Measurements from ENCODE around the gene UBR2.

UBR2 gene

GRCh38 chr6:42692137-42692911 lies 128.5 kb downstream of the UBR2 start:
- no peak overlapping the region for H3K4me3 ChIP-seq (ENCODE audit: low read depth, low read length)
- no peaks in the 10 kb centered on the region for H3K9me3 ChIP-seq
- no peak for TF ChIP-seq CTCF (IDR thresholded peaks at IDR 0.05; ENCODE audit: low read depth, low read length)
- H3K27me3 ChIP-seq: no peaks in the 10 kb centered on the region
- H3K4me1 ChIP-seq: peaks cover 5% of the 10 kb centered on the region; the same call in 1 of the 2 replicates
- H3K36me3 ChIP-seq: peaks cover 24% of the 10 kb centered on the region
- DNase-seq: no peak

GRCh38 chr6:42693725-42694323 lies 130.0 kb downstream of the UBR2 start:
- no peak for DNase-seq
- no peaks in the 10 kb centered on the region for H3K9me3 ChIP-seq
- H3K27me3 ChIP-seq: no peaks in the 10 kb centered on the region
- H3K4me3 ChIP-seq (ENCODE audit: low read depth, low read length): no peak overlapping the region
- H3K36me3 ChIP-seq: peaks cover 19% of the 10 kb centered on the region
- H3K4me1 ChIP-seq: peaks cover 5% of the 10 kb centered on the region; the same call in 1 of the 2 replicates
- no peak for TF ChIP-seq CTCF (IDR thresholded peaks at IDR 0.05; ENCODE audit: low read depth, low read length)

- no peak for DNase-seq
- Histone ChIP-seq H3K4me3 (ENCODE audit: low read depth, low read length) (no peak overlapping the region), H3K27me3 (no peaks in the 10 kb centered on the region), H3K9me3 (no peaks in the 10 kb centered on the region), H3K36me3 (peaks cover 12% of the 10 kb centered on the region), H3K4me1 (peaks cover 5% of the 10 kb centered on the region; the same call in 1 of the 2 replicates)
- no peak for TF ChIP-seq CTCF (IDR thresholded peaks at IDR 0.05; ENCODE audit: low read depth, low read length)
Measured at GRCh38 chr6:42694586-42694985, 130.8 kb downstream of the UBR2 start.

- Histone ChIP-seq H3K4me3 (ENCODE audit: low read depth, low read length) (no peak overlapping the region), H3K27me3 (no peaks in the 10 kb centered on the region), H3K4me1 (peaks cover 5% of the 10 kb centered on the region; the same call in 1 of the 2 replicates), H3K9me3 (no peaks in the 10 kb centered on the region), H3K36me3 (peaks cover 6% of the 10 kb centered on the region; the same call in 1 of the 2 replicates)
- DNase-seq: no peak
- no peak for TF ChIP-seq CTCF (IDR thresholded peaks at IDR 0.05; ENCODE audit: low read depth, low read length)
Measured at GRCh38 chr6:42696526-42697267, 132.9 kb downstream of the UBR2 start.

GRCh38 chr6:42697268-42697655 lies 133.4 kb downstream of the UBR2 start:
- Histone ChIP-seq H3K27me3 (no peaks in the 10 kb centered on the region), H3K4me1 (peaks cover 5% of the 10 kb centered on the region; the same call in 1 of the 2 replicates), H3K4me3 (ENCODE audit: low read depth, low read length) (no peak overlapping the region), H3K36me3 (peaks cover 6% of the 10 kb centered on the region; the same call in 1 of the 2 replicates), H3K9me3 (no peaks in the 10 kb centered on the region)
- no peak for DNase-seq
- no peak for TF ChIP-seq CTCF (IDR thresholded peaks at IDR 0.05; ENCODE audit: low read depth, low read length)
